GM10248 (cell line): ENCODE data around the gene SARS1.

Experiments
- CTCF ChIA-PET: fragments of 300-600 bp; sonication (Branson Sonifier 250); formaldehyde crosslinking; extraction: SDS; loops from one replicate; lab custom pipeline; 2021; ENCODE audit warnings: antibody characterized with exemption; lab: Yijun Ruan, JAX
- POLR2A ChIA-PET: fragments of 350-650 bp; sonication (Branson Sonifier 250); formaldehyde crosslinking; extraction: SDS; loops from one replicate; lab custom pipeline; 2020; ENCODE audit warnings: antibody characterized with exemption; lab: Yijun Ruan, JAX
- DNase-seq: peaks from one replicate; pipeline ENCODE4 v3.0.0; 2012; ENCODE audit errors: extremely low spot score
- CTCF ChIP-seq: IDR thresholded peaks from 2 replicates; pipeline ENCODE4 v1.5.1; 2012; ENCODE audit warnings: mild to moderate bottlenecking, low read depth; ENCODE audit errors: extremely low read depth, missing control alignments, control extremely low read depth

SARS1 gene

DNA sequence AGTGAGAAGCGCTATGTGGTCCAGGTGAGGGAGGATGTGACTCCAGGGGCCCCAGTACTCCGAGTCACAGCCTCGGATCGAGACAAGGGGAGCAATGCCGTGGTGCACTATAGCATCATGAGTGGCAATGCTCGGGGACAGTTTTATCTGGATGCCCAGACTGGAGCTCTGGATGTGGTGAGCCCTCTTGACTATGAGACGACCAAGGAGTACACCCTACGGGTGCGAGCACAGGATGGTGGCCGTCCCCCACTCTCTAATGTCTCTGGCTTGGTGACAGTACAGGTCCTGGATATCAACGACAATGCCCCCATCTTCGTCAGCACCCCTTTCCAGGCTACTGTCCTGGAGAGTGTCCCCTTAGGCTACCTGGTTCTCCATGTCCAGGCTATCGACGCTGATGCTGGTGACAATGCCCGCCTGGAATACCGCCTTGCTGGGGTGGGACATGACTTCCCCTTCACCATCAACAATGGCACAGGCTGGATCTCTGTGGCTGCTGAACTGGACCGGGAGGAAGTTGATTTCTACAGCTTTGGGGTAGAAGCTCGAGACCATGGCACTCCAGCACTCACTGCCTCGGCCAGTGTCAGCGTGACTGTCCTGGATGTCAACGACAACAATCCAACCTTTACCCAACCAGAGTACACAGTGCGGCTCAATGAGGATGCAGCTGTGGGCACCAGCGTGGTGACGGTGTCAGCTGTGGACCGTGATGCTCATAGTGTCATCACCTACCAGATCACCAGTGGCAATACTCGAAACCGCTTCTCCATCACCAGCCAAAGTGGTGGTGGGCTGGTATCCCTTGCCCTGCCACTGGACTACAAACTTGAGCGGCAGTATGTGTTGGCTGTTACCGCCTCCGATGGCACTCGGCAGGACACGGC, 37.8 kb downstream of the SARS1 start:
- TF ChIP-seq CTCF = no peak
- DNase-seq = no peak
- ChIA-PET POLR2A (no interaction called here), CTCF (interaction anchor here (1.0 to 4.8 kb wide), 5 partner anchors 50 to 281 kb away, joined by 3 to 18 read pairs (median 3); partner anchors contain the start of gene SORT1)

DNA sequence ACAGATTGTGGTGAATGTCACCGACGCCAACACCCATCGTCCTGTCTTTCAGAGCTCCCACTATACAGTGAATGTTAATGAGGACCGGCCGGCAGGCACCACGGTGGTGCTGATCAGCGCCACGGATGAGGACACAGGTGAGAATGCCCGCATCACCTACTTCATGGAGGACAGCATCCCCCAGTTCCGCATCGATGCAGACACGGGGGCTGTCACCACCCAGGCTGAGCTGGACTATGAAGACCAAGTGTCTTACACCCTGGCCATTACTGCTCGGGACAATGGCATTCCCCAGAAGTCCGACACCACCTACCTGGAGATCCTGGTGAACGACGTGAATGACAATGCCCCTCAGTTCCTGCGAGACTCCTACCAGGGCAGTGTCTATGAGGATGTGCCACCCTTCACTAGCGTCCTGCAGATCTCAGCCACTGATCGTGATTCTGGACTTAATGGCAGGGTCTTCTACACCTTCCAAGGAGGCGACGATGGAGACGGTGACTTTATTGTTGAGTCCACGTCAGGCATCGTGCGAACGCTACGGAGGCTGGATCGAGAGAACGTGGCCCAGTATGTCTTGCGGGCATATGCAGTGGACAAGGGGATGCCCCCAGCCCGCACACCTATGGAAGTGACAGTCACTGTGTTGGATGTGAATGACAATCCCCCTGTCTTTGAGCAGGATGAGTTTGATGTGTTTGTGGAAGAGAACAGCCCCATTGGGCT, 38.6 kb downstream of the SARS1 start:
- CTCF ChIA-PET = interaction anchor here (1.0 to 4.8 kb wide), 5 partner anchors 11 to 280 kb away, joined by 3 to 26 read pairs (median 10); partner anchors contain the start of gene SORT1
- DNase-seq = no peak
- no peak for TF ChIP-seq CTCF
- POLR2A ChIA-PET = no interaction called here

GRCh38 chr1:109252893-109253802, 39.4 kb downstream of the SARS1 start:
- ChIA-PET POLR2A (interaction anchor here (1.2 kb wide), 1 partner anchor 13 kb away, joined by 4 read pairs; no protein-coding TSS in a partner anchor), CTCF (interaction anchor here (1.0 to 4.8 kb wide), 6 partner anchors 10 to 279 kb away, joined by 3 to 26 read pairs (median 12); partner anchors contain the start of gene SORT1)
- TF ChIP-seq CTCF = no peak
- DNase-seq = no peak

DNA sequence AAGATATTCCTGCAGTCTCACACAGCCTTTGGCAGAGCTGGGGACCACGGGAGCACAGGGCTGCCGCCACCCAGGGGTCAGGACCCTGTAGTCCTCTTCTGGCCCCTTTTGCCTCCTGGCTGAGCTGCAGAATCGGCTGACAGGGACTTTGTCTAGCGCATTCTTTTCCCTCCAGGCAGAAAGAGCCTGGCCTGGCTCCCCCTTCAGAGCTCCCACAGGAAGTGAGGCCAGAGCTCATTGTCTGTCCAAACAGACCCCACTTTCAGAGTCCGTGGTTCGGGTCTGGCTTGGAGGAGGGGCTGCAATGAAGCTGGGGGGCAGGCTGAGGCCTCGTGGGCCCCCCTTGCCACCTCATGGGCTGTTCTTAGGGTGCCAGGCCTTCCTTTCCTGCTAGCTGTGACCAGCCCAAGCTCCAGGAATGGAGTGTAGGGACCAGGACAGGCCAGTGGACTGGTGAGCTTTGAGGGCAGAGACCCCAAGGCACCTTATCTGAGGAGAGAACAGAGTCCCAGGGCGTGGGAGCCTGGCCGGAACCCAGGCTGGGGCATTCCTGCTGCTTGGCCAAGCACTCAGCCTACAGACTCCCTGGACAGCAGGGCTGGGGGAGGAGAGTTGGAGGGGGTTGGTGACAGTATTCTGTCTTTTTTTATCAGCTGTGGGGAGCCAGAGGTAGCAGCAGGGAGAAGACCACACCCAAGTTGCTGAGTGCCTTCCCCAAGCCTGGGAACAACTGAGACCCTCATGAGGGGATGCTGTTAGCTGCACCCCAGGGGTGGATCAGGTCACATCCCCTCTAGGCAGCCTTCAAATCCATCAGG, 40.3 kb downstream of the SARS1 start:
- ChIA-PET CTCF (interaction anchor here (1.0 to 4.8 kb wide), 6 partner anchors 10 to 279 kb away, joined by 3 to 26 read pairs (median 12); partner anchors contain the start of gene SORT1), POLR2A (interaction anchor here (1.2 kb wide), 1 partner anchor 14 kb away, joined by 4 read pairs; no protein-coding TSS in a partner anchor)
- no peak for DNase-seq
- TF ChIP-seq CTCF = no peak

DNA sequence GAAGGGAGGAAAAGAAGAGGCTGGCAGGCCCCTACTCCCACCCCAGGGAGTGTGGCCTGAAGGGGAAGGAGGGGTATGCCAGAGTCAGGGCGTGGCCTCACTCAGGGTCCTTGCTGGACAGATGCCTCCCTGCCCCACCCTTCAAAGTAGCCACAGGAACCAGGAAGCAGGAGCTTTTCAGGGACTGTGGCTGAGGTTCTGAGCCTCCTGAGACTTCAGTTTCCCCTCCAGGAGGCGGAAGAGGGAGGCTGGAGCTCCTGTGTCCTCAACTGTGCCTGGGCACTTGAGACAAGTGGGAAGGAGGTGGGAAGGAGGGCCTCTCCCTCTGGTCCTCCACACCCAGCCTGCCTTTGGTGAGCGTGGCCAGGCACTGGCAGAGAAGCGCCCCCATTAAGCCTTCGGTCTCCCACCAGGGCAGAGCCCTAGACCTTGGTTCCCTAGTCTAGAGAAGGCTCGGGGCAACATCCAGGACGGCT, 40.9 kb downstream of the SARS1 start:
- POLR2A ChIA-PET = no interaction called here
- CTCF ChIA-PET = interaction anchor here (1.2 to 4.8 kb wide), 5 partner anchors 9 to 278 kb away, joined by 5 to 26 read pairs (median 14); partner anchors contain the start of gene SORT1
- no peak for TF ChIP-seq CTCF

More for the DNA sequence above, 40.9 kb downstream of the SARS1 start:
- no peak for DNase-seq
